Cardiac fibroblast (primary cell): ENCODE measurements around the gene DLEC1.

Experiments used
- DNase-seq, 2 donors: peaks; one replicate each; pipeline versions ENCODE4 v3.0.0 to v3.0.0-alpha.2; 2010; ENCODE audit warnings: low read depth in 2 of 2
- H3K4me3 ChIP-seq, 2 donors: replicated peaks in 1 of 2; 1 replicate in 1 of 2; 2 replicates in 1 of 2; pipeline ENCODE4 v1.5.1; 2011; ENCODE audit warnings: low read depth in 2 of 2, low read length in 2 of 2, mild to moderate bottlenecking in 2 of 2, moderate library complexity in 1 of 2
- CTCF ChIP-seq: IDR thresholded peaks from one replicate; pipeline ENCODE4 v1.5.1; 2011; ENCODE audit warnings: low read depth, mild to moderate bottlenecking, low read length, inconsistent platforms

DLEC1 gene

GRCh38 chr3:38095669-38096483 lies 56.9 kb downstream of the DLEC1 start:
- no peak for TF ChIP-seq CTCF
- H3K4me3 ChIP-seq: no peak overlapping the region
- no peak for DNase-seq

GRCh38 chr3:38097446-38098375 lies 58.7 kb downstream of the DLEC1 start:
- H3K4me3 ChIP-seq: no peak overlapping the region

GRCh38 chr3:38098376-38098723 lies 59.3 kb downstream of the DLEC1 start:
- DNase-seq: no peak
- H3K4me3 ChIP-seq: no peak overlapping the region
- no peak for TF ChIP-seq CTCF

More at GRCh38 chr3:38097446-38098375, 58.7 kb downstream of the DLEC1 start:
- no peak for TF ChIP-seq CTCF
- no peak for DNase-seq

GRCh38 chr3:38099518-38099917 lies 60.5 kb downstream of the DLEC1 start:
- H3K4me3 ChIP-seq: no peak overlapping the region
- DNase-seq: no peak
- TF ChIP-seq CTCF: no peak

- no peak for TF ChIP-seq CTCF
- no peak for DNase-seq
- no peak overlapping the region for H3K4me3 ChIP-seq
These were observed 61.5 kb downstream of the DLEC1 start for GRCh38 chr3:38100498-38100897.

GRCh38 chr3:38101811-38102443 lies 62.9 kb downstream of the DLEC1 start:
- no peak for DNase-seq
- TF ChIP-seq CTCF: no peak
- H3K4me3 ChIP-seq: no peak overlapping the region
